ENCODE measurements around the gene RAD21L1. TPM values are rescaled to one million over a fixed set of nuclear protein-coding genes. Genes with fewer than 3 reads are reported as not detected.
A peak's percentile ranks its signal among the peaks of the same experiment; 100 is the strongest.
"Not testable (repeated sequence)": the region's sequence is repeated elsewhere in the genome, so short reads cannot be mapped to it uniquely, and the experiment has no call there.

Gene RAD21L1
- total RNA-seq, 3 donors from 2014 or later, result not detected

GRCh38 chr20:1215386-1216170 lies 10.3 kb upstream of the RAD21L1 start:
- DNase-seq (no peak), ATAC-seq (no peak)
- Histone ChIP-seq H3K4me3 (no peak overlapping the region), H3K4me1 (ENCODE audit: low read depth) (no peaks in the 10 kb centered on the region), H3K36me3 (ENCODE audit: low read depth) (no peaks in the 10 kb centered on the region), H3K9me3 (no peaks in the 10 kb centered on the region)
- TF ChIP-seq CTCF (IDR thresholded peaks at IDR 0.05), result no peak
- intact Hi-C loops (cut with DNase I, micrococcal nuclease), result no loop called here

- DNase-seq; H3K36me3 ChIP-seq (ENCODE audit: low read depth); H3K9me3 ChIP-seq; intact Hi-C loops (cut with DNase I, micrococcal nuclease); ATAC-seq; H3K4me3 ChIP-seq; H3K4me1 ChIP-seq (ENCODE audit: low read depth): not testable (repeated sequence)
Measured at GRCh38 chr20:1216527-1217427, 9.1 kb upstream of the RAD21L1 start.

GRCh38 chr20:1222750-1223149 lies 3.1 kb upstream of the RAD21L1 start:
- H3K36me3 ChIP-seq (ENCODE audit: low read depth); DNase-seq; intact Hi-C loops (cut with DNase I, micrococcal nuclease); H3K4me3 ChIP-seq; ATAC-seq; H3K9me3 ChIP-seq: not testable (repeated sequence)
- peaks cover 15% of the 10 kb centered on the region for H3K4me1 ChIP-seq (ENCODE audit: low read depth)

GRCh38 chr20:1224205-1224890 lies 1.5 kb upstream of the RAD21L1 start:
- intact Hi-C loops (cut with DNase I, micrococcal nuclease), result no loop called here
- no peaks in the 10 kb centered on the region for H3K36me3 ChIP-seq (ENCODE audit: low read depth)
- no peak for TF ChIP-seq CTCF (IDR thresholded peaks at IDR 0.05)
- H3K4me3 ChIP-seq, result no peak overlapping the region
- ATAC-seq, result no peak
- H3K4me1 ChIP-seq (ENCODE audit: low read depth), result peaks cover 15% of the 10 kb centered on the region
- H3K9me3 ChIP-seq, result no peaks in the 10 kb centered on the region
- DNase-seq, result no peak

- no peaks in the 10 kb centered on the region for H3K36me3 ChIP-seq (ENCODE audit: low read depth)
- ATAC-seq, result peak; percentile 65
Measured at GRCh38 chr20:1225263-1225782, 521 bp upstream of the RAD21L1 start.

More at GRCh38 chr20:1225263-1225782, 521 bp upstream of the RAD21L1 start:
- Histone ChIP-seq H3K4me3 (no peak overlapping the region), H3K9me3 (no peaks in the 10 kb centered on the region), H3K4me1 (ENCODE audit: low read depth) (peaks cover 15% of the 10 kb centered on the region)
- DNase-seq, result peak in 1 of 3 donors; percentile 86
- no peak for TF ChIP-seq CTCF (IDR thresholded peaks at IDR 0.05)
- intact Hi-C loops (cut with DNase I, micrococcal nuclease), result no loop called here

All from mucosa of descending colon (tissue), 3 donors.